H9 (cell line): ENCODE results near the gene OVOL1. TPM values are rescaled to one million over a fixed set of nuclear protein-coding genes. Genes with fewer than 3 reads are reported as not detected.

Experiments
- DNase-seq: peaks from one replicate; pipeline ENCODE4 v3.0.0-alpha.2; 2017
- H2AFZ ChIP-seq: one replicate; pipeline ENCODE4 v1.6.1; 2013; ENCODE audit warnings: mild to moderate bottlenecking, low read length, control low read depth, moderate library complexity
- H2AK5ac ChIP-seq: 2 replicates; pipeline ENCODE4 v1.6.1; 2013; ENCODE audit warnings: low read length, control low read depth, mixed read lengths; ENCODE audit not compliant: insufficient read length
- H2BK120ac ChIP-seq: one replicate; pipeline ENCODE4 v1.6.1; 2013; ENCODE audit warnings: low read depth, mild to moderate bottlenecking, low read length, control low read depth, inconsistent platforms; ENCODE audit not compliant: poor library complexity, severe bottlenecking
- H2BK12ac ChIP-seq: 2 replicates; pipeline ENCODE4 v1.6.1; 2013; ENCODE audit warnings: low read length, control low read depth, mixed read lengths, low read depth; ENCODE audit not compliant: insufficient read length
- H2BK15ac ChIP-seq: 2 replicates; pipeline ENCODE4 v1.6.1; 2013; ENCODE audit warnings: low read depth, low read length, control low read depth
- H2BK20ac ChIP-seq: one replicate; pipeline ENCODE4 v1.6.1; 2013; ENCODE audit warnings: low read depth, mild to moderate bottlenecking, low read length, control low read depth, inconsistent platforms; ENCODE audit not compliant: poor library complexity, severe bottlenecking
- H2BK5ac ChIP-seq: 2 replicates; pipeline ENCODE4 v1.6.1; 2013; ENCODE audit warnings: low read length, control low read depth, mixed read lengths; ENCODE audit not compliant: insufficient read length
- H3K14ac ChIP-seq: 2 replicates; pipeline ENCODE4 v1.6.1; 2013; ENCODE audit warnings: low read length, control low read depth; ENCODE audit not compliant: insufficient read depth
- H3K18ac ChIP-seq: 2 replicates; pipeline ENCODE4 v1.6.1; 2013; ENCODE audit warnings: low read depth, mild to moderate bottlenecking, mixed read lengths, low read length, control low read depth; ENCODE audit not compliant: insufficient read length
- H3K23ac ChIP-seq: 2 replicates; pipeline ENCODE4 v1.6.1; 2013; ENCODE audit warnings: low read length, control low read depth, mixed read lengths, low read depth; ENCODE audit not compliant: insufficient read length
- H3K23me2 ChIP-seq: 2 replicates; pipeline ENCODE4 v1.6.1; 2013; ENCODE audit warnings: low read depth, mild to moderate bottlenecking, mixed read lengths, low read length, control low read depth; ENCODE audit not compliant: insufficient read length, poor library complexity, severe bottlenecking
- H3K27ac ChIP-seq: 2 replicates; pipeline ENCODE4 v1.5.1; 2013; ENCODE audit warnings: low read length, control low read depth, mixed read lengths, low read depth; ENCODE audit not compliant: insufficient read length
- H3K27me3 ChIP-seq: 2 replicates; pipeline ENCODE4 v1.6.1; 2013; ENCODE audit warnings: low read length, control low read depth, inconsistent platforms; ENCODE audit not compliant: insufficient read depth
- H3K4ac ChIP-seq: 2 replicates; pipeline ENCODE4 v1.6.1; 2013; ENCODE audit warnings: low read depth, mild to moderate bottlenecking, control low read depth, inconsistent platforms, low read length, moderate library complexity
- H3K4me1 ChIP-seq: 2 replicates; pipeline ENCODE4 v1.6.1; 2013; ENCODE audit warnings: low read length, control low read depth, inconsistent platforms; ENCODE audit not compliant: insufficient read depth
- H3K4me2 ChIP-seq: 2 replicates; pipeline ENCODE4 v1.6.1; 2013; ENCODE audit warnings: low read length, control low read depth, mixed read lengths; ENCODE audit not compliant: insufficient read length, insufficient read depth
- H3K56ac ChIP-seq: 2 replicates; pipeline ENCODE4 v1.6.1; 2013; ENCODE audit warnings: low read depth, mild to moderate bottlenecking, mixed read lengths, low read length, control low read depth; ENCODE audit not compliant: insufficient read length
- H3K79me1 ChIP-seq: 2 replicates; pipeline ENCODE4 v1.6.1; 2013; ENCODE audit warnings: low read depth, mild to moderate bottlenecking, moderate library complexity, low read length, control low read depth, inconsistent platforms; ENCODE audit not compliant: insufficient read depth, poor library complexity, severe bottlenecking
- H3K79me2 ChIP-seq: 2 replicates; pipeline ENCODE4 v1.6.1; 2013; ENCODE audit warnings: low read length, control low read depth, inconsistent platforms; ENCODE audit not compliant: insufficient read depth
- H3K9ac ChIP-seq: 2 replicates; pipeline ENCODE4 v1.6.1; 2013; ENCODE audit warnings: low read length, control low read depth, mixed read lengths; ENCODE audit not compliant: insufficient read length; ENCODE audit errors: extremely low read depth
- H3K9me3 ChIP-seq: one replicate; pipeline ENCODE4 v1.6.1; 2013; ENCODE audit warnings: low read depth, low read length, inconsistent platforms; ENCODE audit not compliant: control insufficient read depth
- H3T11ph ChIP-seq: one replicate; pipeline ENCODE4 v1.6.1; 2013; ENCODE audit warnings: mild to moderate bottlenecking, low read length, control low read depth, inconsistent platforms
- H4K20me1 ChIP-seq: one replicate; pipeline ENCODE4 v1.6.1; 2013; ENCODE audit not compliant: control insufficient read depth, insufficient read length, insufficient read depth
- H4K5ac ChIP-seq: 2 replicates; pipeline ENCODE4 v1.6.1; 2013; ENCODE audit warnings: low read depth, mild to moderate bottlenecking, mixed read lengths, low read length, control low read depth; ENCODE audit not compliant: insufficient read length
- H4K8ac ChIP-seq: replicated peaks from 2 replicates; pipeline ENCODE4 v1.6.1; 2013; ENCODE audit warnings: low read length, control low read depth, mixed read lengths, low read depth; ENCODE audit not compliant: insufficient read length
- H4K91ac ChIP-seq: 2 replicates; pipeline ENCODE4 v1.6.1; 2013; ENCODE audit warnings: low read depth, mild to moderate bottlenecking, moderate library complexity, mixed read lengths, low read length, control low read depth; ENCODE audit not compliant: insufficient read length
- H3K27ac Mint-ChIP-seq, 3 experiments: 2 replicates in 2 of 3; 3 replicates in 1 of 3; pipeline ENCODE4 v1.8.0; 2020 to 2021; ENCODE audit warnings: mixed read lengths in 3 of 3, mild to moderate bottlenecking in 1 of 3, moderate library complexity in 1 of 3
- H3K27me3 Mint-ChIP-seq: 2 replicates; pipeline ENCODE4 v1.8.0; 2021; ENCODE audit warnings: low read depth, mild to moderate bottlenecking, moderate library complexity, mixed read lengths
- H3K36me3 Mint-ChIP-seq, 3 experiments: 2 replicates in 2 of 3; 3 replicates in 1 of 3; pipeline ENCODE4 v1.8.0; 2020 to 2021; ENCODE audit warnings: low read depth in 3 of 3, mixed read lengths in 3 of 3; ENCODE audit not compliant: insufficient read depth in 1 of 3
- H3K4me1 Mint-ChIP-seq, 2 experiments: 2 replicates each; pipeline ENCODE4 v1.8.0; 2020; ENCODE audit warnings: mixed read lengths in 2 of 2
- H3K4me3 Mint-ChIP-seq, 2 experiments: 2 replicates in 1 of 2; 3 replicates in 1 of 2; pipeline ENCODE4 v1.8.0; 2020 to 2021; ENCODE audit warnings: mild to moderate bottlenecking in 2 of 2, mixed read lengths in 2 of 2, moderate library complexity in 1 of 2
- H3K9me3 Mint-ChIP-seq, 2 experiments: 2 replicates in 1 of 2; 3 replicates in 1 of 2; pipeline ENCODE4 v1.8.0; 2020; ENCODE audit warnings: mild to moderate bottlenecking in 2 of 2, mixed read lengths in 2 of 2, moderate library complexity in 1 of 2
- WGBS: extraction: QIAGEN DNeasy Blood & Tissue Kit; methylation state at CpG from one replicate; pipeline ENCODE4 v1.1.7; 2013; ENCODE audit warnings: missing lambda C conversion rate, low lambda C conversion rate, mixed read lengths; ENCODE audit not compliant: insufficient read length; ENCODE audit errors: extremely low coverage; 5-methylcytosine and 5-hydroxymethylcytosine counted together
- total RNA-seq: library from RNA; stranded (reverse); gene quantifications from 2 replicates; pipeline ENCODE4 v1.2.1, GENCODE V29; 2021
- TF ChIP-seq, protein P1 (sequence below): fragments of 200-600 bp; sonication (generic); conservative IDR thresholded peaks from 3 replicates; pipeline ENCODE4 v1.8.0; 2021; ENCODE audit warnings: antibody characterized with exemption, mild to moderate bottlenecking

The OVOL1 gene
- total RNA-seq, 1 experiment from 2014 or later, result 5.1 TPM

- Histone ChIP-seq H2BK120ac (no peak overlapping the region), H3K18ac (no peak overlapping the region), H2AFZ (no peak overlapping the region), H3K4ac (no peak overlapping the region), H2BK15ac (no peak overlapping the region), H3K79me1 (no peaks in the 10 kb centered on the region), H3K23ac (no peak overlapping the region), H4K91ac (no peak overlapping the region), H2AK5ac (no peak overlapping the region), H3K9ac (no peak overlapping the region), H3K23me2 (peaks cover 10% of the 10 kb centered on the region), H3K27me3 (peaks cover 5% of the 10 kb centered on the region; the same call in 1 of the 2 replicates), H3K27ac (no peak overlapping the region), H2BK20ac (no peak overlapping the region), H3K56ac (no peak overlapping the region), H4K20me1 (no peaks in the 10 kb centered on the region), H3K79me2 (no peaks in the 10 kb centered on the region), H3K9me3 (no peaks in the 10 kb centered on the region), H4K5ac (no peak overlapping the region), H3K4me2 (peak overlapping the region; percentile 41), H3K14ac (peak overlapping the region; percentile 54; the same call in 1 of the 2 replicates), H3T11ph (no peak overlapping the region), H4K8ac (no peak overlapping the region), H3K4me1 (no peaks in the 10 kb centered on the region), H2BK12ac (no peak overlapping the region), H2BK5ac (no peak overlapping the region)
- Mint-ChIP-seq H3K36me3 (peaks cover 0 to 14% (median 8%) of the 10 kb centered on the region in 3 experiments; a peak in 4 of 7 replicates), H3K4me3 (peak overlapping the region; percentile 80 to 91), H3K27me3 (peaks cover 35% of the 10 kb centered on the region), H3K4me1 (peaks cover 10 to 13% of the 10 kb centered on the region in 2 experiments), H3K27ac (no peak overlapping the region; a peak in 1 of 7 replicates), H3K9me3 (peaks cover 0 to 2% of the 10 kb centered on the region in 2 experiments; a peak in 1 of 5 replicates)
- peak; percentile 91 for DNase-seq
- TF ChIP-seq, protein P1, sequence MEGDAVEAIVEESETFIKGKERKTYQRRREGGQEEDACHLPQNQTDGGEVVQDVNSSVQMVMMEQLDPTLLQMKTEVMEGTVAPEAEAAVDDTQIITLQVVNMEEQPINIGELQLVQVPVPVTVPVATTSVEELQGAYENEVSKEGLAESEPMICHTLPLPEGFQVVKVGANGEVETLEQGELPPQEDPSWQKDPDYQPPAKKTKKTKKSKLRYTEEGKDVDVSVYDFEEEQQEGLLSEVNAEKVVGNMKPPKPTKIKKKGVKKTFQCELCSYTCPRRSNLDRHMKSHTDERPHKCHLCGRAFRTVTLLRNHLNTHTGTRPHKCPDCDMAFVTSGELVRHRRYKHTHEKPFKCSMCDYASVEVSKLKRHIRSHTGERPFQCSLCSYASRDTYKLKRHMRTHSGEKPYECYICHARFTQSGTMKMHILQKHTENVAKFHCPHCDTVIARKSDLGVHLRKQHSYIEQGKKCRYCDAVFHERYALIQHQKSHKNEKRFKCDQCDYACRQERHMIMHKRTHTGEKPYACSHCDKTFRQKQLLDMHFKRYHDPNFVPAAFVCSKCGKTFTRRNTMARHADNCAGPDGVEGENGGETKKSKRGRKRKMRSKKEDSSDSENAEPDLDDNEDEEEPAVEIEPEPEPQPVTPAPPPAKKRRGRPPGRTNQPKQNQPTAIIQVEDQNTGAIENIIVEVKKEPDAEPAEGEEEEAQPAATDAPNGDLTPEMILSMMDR, result peak; percentile 100
- WGBS, result no CpG with 5 or more reads among the region's 76 CpGs
Observed at GRCh38 chr11:65779919-65780769, 6.7 kb upstream of the OVOL1 start.
